H9 (cell line): ENCODE data around the gene TMEM184A. TPM values are rescaled to one million over a fixed set of nuclear protein-coding genes. Genes with fewer than 3 reads are reported as not detected.

Experiments used
- DNase-seq: peaks from one replicate; pipeline ENCODE4 v3.0.0-alpha.2; 2017
- H2AFZ ChIP-seq: one replicate; pipeline ENCODE4 v1.6.1; 2013; ENCODE audit warnings: mild to moderate bottlenecking, low read length, control low read depth, moderate library complexity
- H2AK5ac ChIP-seq: 2 replicates; pipeline ENCODE4 v1.6.1; 2013; ENCODE audit warnings: low read length, control low read depth, mixed read lengths; ENCODE audit not compliant: insufficient read length
- H2BK120ac ChIP-seq: one replicate; pipeline ENCODE4 v1.6.1; 2013; ENCODE audit warnings: low read depth, mild to moderate bottlenecking, low read length, control low read depth, inconsistent platforms; ENCODE audit not compliant: poor library complexity, severe bottlenecking
- H2BK12ac ChIP-seq: 2 replicates; pipeline ENCODE4 v1.6.1; 2013; ENCODE audit warnings: low read length, control low read depth, mixed read lengths, low read depth; ENCODE audit not compliant: insufficient read length
- H2BK15ac ChIP-seq: 2 replicates; pipeline ENCODE4 v1.6.1; 2013; ENCODE audit warnings: low read depth, low read length, control low read depth
- H2BK20ac ChIP-seq: one replicate; pipeline ENCODE4 v1.6.1; 2013; ENCODE audit warnings: low read depth, mild to moderate bottlenecking, low read length, control low read depth, inconsistent platforms; ENCODE audit not compliant: poor library complexity, severe bottlenecking
- H2BK5ac ChIP-seq: 2 replicates; pipeline ENCODE4 v1.6.1; 2013; ENCODE audit warnings: low read length, control low read depth, mixed read lengths; ENCODE audit not compliant: insufficient read length
- H3K14ac ChIP-seq: 2 replicates; pipeline ENCODE4 v1.6.1; 2013; ENCODE audit warnings: low read length, control low read depth; ENCODE audit not compliant: insufficient read depth
- H3K18ac ChIP-seq: 2 replicates; pipeline ENCODE4 v1.6.1; 2013; ENCODE audit warnings: low read depth, mild to moderate bottlenecking, mixed read lengths, low read length, control low read depth; ENCODE audit not compliant: insufficient read length
- H3K23ac ChIP-seq: 2 replicates; pipeline ENCODE4 v1.6.1; 2013; ENCODE audit warnings: low read length, control low read depth, mixed read lengths, low read depth; ENCODE audit not compliant: insufficient read length
- H3K23me2 ChIP-seq: 2 replicates; pipeline ENCODE4 v1.6.1; 2013; ENCODE audit warnings: low read depth, mild to moderate bottlenecking, mixed read lengths, low read length, control low read depth; ENCODE audit not compliant: insufficient read length, poor library complexity, severe bottlenecking
- H3K27ac ChIP-seq: 2 replicates; pipeline ENCODE4 v1.5.1; 2013; ENCODE audit warnings: low read length, control low read depth, mixed read lengths, low read depth; ENCODE audit not compliant: insufficient read length
- H3K27me3 ChIP-seq: 2 replicates; pipeline ENCODE4 v1.6.1; 2013; ENCODE audit warnings: low read length, control low read depth, inconsistent platforms; ENCODE audit not compliant: insufficient read depth
- H3K4ac ChIP-seq: 2 replicates; pipeline ENCODE4 v1.6.1; 2013; ENCODE audit warnings: low read depth, mild to moderate bottlenecking, control low read depth, inconsistent platforms, low read length, moderate library complexity
- H3K4me1 ChIP-seq: 2 replicates; pipeline ENCODE4 v1.6.1; 2013; ENCODE audit warnings: low read length, control low read depth, inconsistent platforms; ENCODE audit not compliant: insufficient read depth
- H3K4me2 ChIP-seq: 2 replicates; pipeline ENCODE4 v1.6.1; 2013; ENCODE audit warnings: low read length, control low read depth, mixed read lengths; ENCODE audit not compliant: insufficient read length, insufficient read depth
- H3K56ac ChIP-seq: 2 replicates; pipeline ENCODE4 v1.6.1; 2013; ENCODE audit warnings: low read depth, mild to moderate bottlenecking, mixed read lengths, low read length, control low read depth; ENCODE audit not compliant: insufficient read length
- H3K79me1 ChIP-seq: 2 replicates; pipeline ENCODE4 v1.6.1; 2013; ENCODE audit warnings: low read depth, mild to moderate bottlenecking, moderate library complexity, low read length, control low read depth, inconsistent platforms; ENCODE audit not compliant: insufficient read depth, poor library complexity, severe bottlenecking
- H3K79me2 ChIP-seq: 2 replicates; pipeline ENCODE4 v1.6.1; 2013; ENCODE audit warnings: low read length, control low read depth, inconsistent platforms; ENCODE audit not compliant: insufficient read depth
- H3K9ac ChIP-seq: 2 replicates; pipeline ENCODE4 v1.6.1; 2013; ENCODE audit warnings: low read length, control low read depth, mixed read lengths; ENCODE audit not compliant: insufficient read length; ENCODE audit errors: extremely low read depth
- H3K9me3 ChIP-seq: one replicate; pipeline ENCODE4 v1.6.1; 2013; ENCODE audit warnings: low read depth, low read length, inconsistent platforms; ENCODE audit not compliant: control insufficient read depth
- H3T11ph ChIP-seq: one replicate; pipeline ENCODE4 v1.6.1; 2013; ENCODE audit warnings: mild to moderate bottlenecking, low read length, control low read depth, inconsistent platforms
- H4K20me1 ChIP-seq: one replicate; pipeline ENCODE4 v1.6.1; 2013; ENCODE audit not compliant: control insufficient read depth, insufficient read length, insufficient read depth
- H4K5ac ChIP-seq: 2 replicates; pipeline ENCODE4 v1.6.1; 2013; ENCODE audit warnings: low read depth, mild to moderate bottlenecking, mixed read lengths, low read length, control low read depth; ENCODE audit not compliant: insufficient read length
- H4K8ac ChIP-seq: replicated peaks from 2 replicates; pipeline ENCODE4 v1.6.1; 2013; ENCODE audit warnings: low read length, control low read depth, mixed read lengths, low read depth; ENCODE audit not compliant: insufficient read length
- H4K91ac ChIP-seq: 2 replicates; pipeline ENCODE4 v1.6.1; 2013; ENCODE audit warnings: low read depth, mild to moderate bottlenecking, moderate library complexity, mixed read lengths, low read length, control low read depth; ENCODE audit not compliant: insufficient read length
- H3K27ac Mint-ChIP-seq, 3 experiments: 2 replicates in 2 of 3; 3 replicates in 1 of 3; pipeline ENCODE4 v1.8.0; 2020 to 2021; ENCODE audit warnings: mixed read lengths in 3 of 3, mild to moderate bottlenecking in 1 of 3, moderate library complexity in 1 of 3
- H3K27me3 Mint-ChIP-seq: 2 replicates; pipeline ENCODE4 v1.8.0; 2021; ENCODE audit warnings: low read depth, mild to moderate bottlenecking, moderate library complexity, mixed read lengths
- H3K36me3 Mint-ChIP-seq, 3 experiments: 2 replicates in 2 of 3; 3 replicates in 1 of 3; pipeline ENCODE4 v1.8.0; 2020 to 2021; ENCODE audit warnings: low read depth in 3 of 3, mixed read lengths in 3 of 3; ENCODE audit not compliant: insufficient read depth in 1 of 3
- H3K4me1 Mint-ChIP-seq, 2 experiments: 2 replicates each; pipeline ENCODE4 v1.8.0; 2020; ENCODE audit warnings: mixed read lengths in 2 of 2
- H3K4me3 Mint-ChIP-seq, 2 experiments: 2 replicates in 1 of 2; 3 replicates in 1 of 2; pipeline ENCODE4 v1.8.0; 2020 to 2021; ENCODE audit warnings: mild to moderate bottlenecking in 2 of 2, mixed read lengths in 2 of 2, moderate library complexity in 1 of 2
- H3K9me3 Mint-ChIP-seq, 2 experiments: 2 replicates in 1 of 2; 3 replicates in 1 of 2; pipeline ENCODE4 v1.8.0; 2020; ENCODE audit warnings: mild to moderate bottlenecking in 2 of 2, mixed read lengths in 2 of 2, moderate library complexity in 1 of 2
- WGBS: extraction: QIAGEN DNeasy Blood & Tissue Kit; methylation state at CpG from one replicate; pipeline ENCODE4 v1.1.7; 2013; ENCODE audit warnings: missing lambda C conversion rate, low lambda C conversion rate, mixed read lengths; ENCODE audit not compliant: insufficient read length; ENCODE audit errors: extremely low coverage; 5-methylcytosine and 5-hydroxymethylcytosine counted together
- total RNA-seq: library from RNA; stranded (reverse); gene quantifications from 2 replicates; pipeline ENCODE4 v1.2.1, GENCODE V29; 2021
- TF ChIP-seq, protein P1 (sequence below): fragments of 200-600 bp; sonication (generic); conservative IDR thresholded peaks from 3 replicates; pipeline ENCODE4 v1.8.0; 2021; ENCODE audit warnings: antibody characterized with exemption, mild to moderate bottlenecking

TMEM184A gene
- total RNA-seq, 1 experiment from 2014 or later, result 1.3 TPM

DNA sequence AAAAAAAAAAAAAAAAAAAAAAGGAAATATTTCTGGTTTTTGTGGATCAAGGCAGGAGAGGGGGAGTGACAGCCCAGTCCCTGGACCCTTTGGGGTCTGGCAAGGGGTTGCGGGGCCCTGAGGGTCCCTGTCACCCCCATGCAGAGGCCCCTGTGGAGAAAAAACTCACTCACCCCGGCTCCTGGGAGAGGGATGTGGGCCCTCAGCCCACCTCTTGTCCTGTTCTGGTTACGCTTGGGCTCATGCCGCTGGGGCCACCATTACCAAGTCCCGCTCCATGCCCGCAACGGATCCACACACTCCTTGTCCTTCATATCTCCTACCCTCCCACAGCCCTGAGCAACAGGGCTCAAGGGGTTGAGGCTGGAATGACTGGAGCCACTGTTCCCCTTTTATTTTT is 1.0 kb upstream of the TMEM184A start:
- no peak overlapping the region for H3K27ac Mint-ChIP-seq

More for the DNA sequence above, 1.0 kb upstream of the TMEM184A start:
- H3K18ac ChIP-seq, result no peak overlapping the region
- no peaks in the 10 kb centered on the region for H3K27me3 ChIP-seq
- no peak overlapping the region for H2AFZ ChIP-seq
- H3K9ac ChIP-seq, result no peak overlapping the region
- H2BK15ac ChIP-seq, result no peak overlapping the region
- no peak overlapping the region for H3K27ac ChIP-seq
- Mint-ChIP-seq H3K4me3 (no peak overlapping the region), H3K4me1 (peaks cover 3 to 20% of the 10 kb centered on the region in 2 experiments), H3K9me3 (no peaks in the 10 kb centered on the region), H3K27me3 (no peaks in the 10 kb centered on the region), H3K36me3 (no peaks in the 10 kb centered on the region)
- no peak overlapping the region for H3T11ph ChIP-seq
- H2BK20ac ChIP-seq, result no peak overlapping the region
- H2AK5ac ChIP-seq, result no peak overlapping the region
- no peaks in the 10 kb centered on the region for H3K9me3 ChIP-seq
- no peaks in the 10 kb centered on the region for H3K23me2 ChIP-seq
- H3K4me1 ChIP-seq, result no peaks in the 10 kb centered on the region
- no peak overlapping the region for H3K56ac ChIP-seq
- H3K79me2 ChIP-seq, result no peaks in the 10 kb centered on the region
- H2BK120ac ChIP-seq, result no peak overlapping the region
- no CpG with 5 or more reads among the region's 7 CpGs for WGBS
- no peak for DNase-seq
- TF ChIP-seq, protein P1, sequence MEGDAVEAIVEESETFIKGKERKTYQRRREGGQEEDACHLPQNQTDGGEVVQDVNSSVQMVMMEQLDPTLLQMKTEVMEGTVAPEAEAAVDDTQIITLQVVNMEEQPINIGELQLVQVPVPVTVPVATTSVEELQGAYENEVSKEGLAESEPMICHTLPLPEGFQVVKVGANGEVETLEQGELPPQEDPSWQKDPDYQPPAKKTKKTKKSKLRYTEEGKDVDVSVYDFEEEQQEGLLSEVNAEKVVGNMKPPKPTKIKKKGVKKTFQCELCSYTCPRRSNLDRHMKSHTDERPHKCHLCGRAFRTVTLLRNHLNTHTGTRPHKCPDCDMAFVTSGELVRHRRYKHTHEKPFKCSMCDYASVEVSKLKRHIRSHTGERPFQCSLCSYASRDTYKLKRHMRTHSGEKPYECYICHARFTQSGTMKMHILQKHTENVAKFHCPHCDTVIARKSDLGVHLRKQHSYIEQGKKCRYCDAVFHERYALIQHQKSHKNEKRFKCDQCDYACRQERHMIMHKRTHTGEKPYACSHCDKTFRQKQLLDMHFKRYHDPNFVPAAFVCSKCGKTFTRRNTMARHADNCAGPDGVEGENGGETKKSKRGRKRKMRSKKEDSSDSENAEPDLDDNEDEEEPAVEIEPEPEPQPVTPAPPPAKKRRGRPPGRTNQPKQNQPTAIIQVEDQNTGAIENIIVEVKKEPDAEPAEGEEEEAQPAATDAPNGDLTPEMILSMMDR, result no peak
- no peak overlapping the region for H2BK12ac ChIP-seq
- H3K79me1 ChIP-seq, result no peaks in the 10 kb centered on the region
- no peak overlapping the region for H2BK5ac ChIP-seq
- no peak overlapping the region for H4K8ac ChIP-seq
- H4K5ac ChIP-seq, result no peak overlapping the region
- H3K23ac ChIP-seq, result no peak overlapping the region
- no peak overlapping the region for H3K4me2 ChIP-seq
- H4K91ac ChIP-seq, result no peak overlapping the region
- no peaks in the 10 kb centered on the region for H4K20me1 ChIP-seq
- H3K4ac ChIP-seq, result no peak overlapping the region
- H3K14ac ChIP-seq, result no peak overlapping the region
